ENCODE data around the gene ADGRG1. TPM values are rescaled to one million over a fixed set of nuclear protein-coding genes. Genes with fewer than 3 reads are reported as not detected.

ADGRG1 gene
- total RNA-seq, 1 donor from 2014 or later, result 13.9 TPM

DNA sequence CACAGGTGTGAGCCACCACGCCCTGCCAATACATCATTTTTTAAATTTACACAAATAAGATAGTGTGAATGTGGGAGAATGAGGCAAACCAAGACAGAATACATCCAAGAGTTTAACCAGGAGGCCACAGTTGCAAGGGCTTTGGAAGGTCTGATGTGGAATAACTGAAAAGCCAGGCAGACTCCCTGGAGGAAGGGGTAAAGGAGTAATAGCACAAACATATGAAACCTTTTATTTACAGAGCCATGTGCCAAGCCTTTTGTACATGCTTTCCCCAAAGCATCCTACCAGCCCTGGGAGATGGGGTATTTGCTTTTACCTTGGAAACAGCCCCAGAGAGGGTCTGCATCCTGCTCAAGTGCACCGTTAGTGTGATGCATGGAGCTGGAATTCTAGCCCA lies 44.4 kb downstream of the ADGRG1 start:
- Histone ChIP-seq H3K9me3 (ENCODE audit: insufficient read depth, low read depth, low read length) (no peaks in the 10 kb centered on the region), H2AFZ (ENCODE audit: low read depth, low read length) (no peak overlapping the region), H3K79me2 (ENCODE audit: insufficient read depth, low read length) (no peaks in the 10 kb centered on the region), H3K36me3 (ENCODE audit: insufficient read depth, low read length) (no peaks in the 10 kb centered on the region), H4K20me1 (ENCODE audit: insufficient read depth, low read length) (no peaks in the 10 kb centered on the region), H3K27ac (ENCODE audit: low read depth, low read length) (no peak overlapping the region), H3K9ac (ENCODE audit: low read length) (no peak overlapping the region), H3K27me3 (ENCODE audit: insufficient read depth, low read length) (peaks cover 23% of the 10 kb centered on the region), H3K4me1 (ENCODE audit: insufficient read depth, low read length) (no peaks in the 10 kb centered on the region), H3K4me2 (ENCODE audit: low read length) (no peak overlapping the region), H3K4me3 (ENCODE audit: insufficient read depth, low read depth, low read length) (no peak overlapping the region)
- Mint-ChIP-seq H3K9me3 (ENCODE audit: unreplicated experiment) (no peaks in the 10 kb centered on the region), H3K4me3 (ENCODE audit: unreplicated experiment) (no peak overlapping the region), H3K36me3 (ENCODE audit: low read depth, unreplicated experiment) (no peaks in the 10 kb centered on the region), H3K27ac (ENCODE audit: unreplicated experiment) (no peak overlapping the region), H3K27me3 (ENCODE audit: low read depth, unreplicated experiment) (peaks cover 28% of the 10 kb centered on the region), H3K4me1 (ENCODE audit: low read depth, unreplicated experiment) (peaks cover 9% of the 10 kb centered on the region)
- no peak for TF ChIP-seq EZH2 (IDR thresholded peaks at IDR 0.05; ENCODE audit: insufficient read depth, low read length)
- TF ChIP-seq, protein P1, sequence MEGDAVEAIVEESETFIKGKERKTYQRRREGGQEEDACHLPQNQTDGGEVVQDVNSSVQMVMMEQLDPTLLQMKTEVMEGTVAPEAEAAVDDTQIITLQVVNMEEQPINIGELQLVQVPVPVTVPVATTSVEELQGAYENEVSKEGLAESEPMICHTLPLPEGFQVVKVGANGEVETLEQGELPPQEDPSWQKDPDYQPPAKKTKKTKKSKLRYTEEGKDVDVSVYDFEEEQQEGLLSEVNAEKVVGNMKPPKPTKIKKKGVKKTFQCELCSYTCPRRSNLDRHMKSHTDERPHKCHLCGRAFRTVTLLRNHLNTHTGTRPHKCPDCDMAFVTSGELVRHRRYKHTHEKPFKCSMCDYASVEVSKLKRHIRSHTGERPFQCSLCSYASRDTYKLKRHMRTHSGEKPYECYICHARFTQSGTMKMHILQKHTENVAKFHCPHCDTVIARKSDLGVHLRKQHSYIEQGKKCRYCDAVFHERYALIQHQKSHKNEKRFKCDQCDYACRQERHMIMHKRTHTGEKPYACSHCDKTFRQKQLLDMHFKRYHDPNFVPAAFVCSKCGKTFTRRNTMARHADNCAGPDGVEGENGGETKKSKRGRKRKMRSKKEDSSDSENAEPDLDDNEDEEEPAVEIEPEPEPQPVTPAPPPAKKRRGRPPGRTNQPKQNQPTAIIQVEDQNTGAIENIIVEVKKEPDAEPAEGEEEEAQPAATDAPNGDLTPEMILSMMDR (IDR thresholded peaks at IDR 0.05; ENCODE audit: insufficient read depth, low read depth, low read length), result no peak
- no peak for FAIRE-seq
- no peak for DNase-seq (ENCODE audit: low read depth)

DNA sequence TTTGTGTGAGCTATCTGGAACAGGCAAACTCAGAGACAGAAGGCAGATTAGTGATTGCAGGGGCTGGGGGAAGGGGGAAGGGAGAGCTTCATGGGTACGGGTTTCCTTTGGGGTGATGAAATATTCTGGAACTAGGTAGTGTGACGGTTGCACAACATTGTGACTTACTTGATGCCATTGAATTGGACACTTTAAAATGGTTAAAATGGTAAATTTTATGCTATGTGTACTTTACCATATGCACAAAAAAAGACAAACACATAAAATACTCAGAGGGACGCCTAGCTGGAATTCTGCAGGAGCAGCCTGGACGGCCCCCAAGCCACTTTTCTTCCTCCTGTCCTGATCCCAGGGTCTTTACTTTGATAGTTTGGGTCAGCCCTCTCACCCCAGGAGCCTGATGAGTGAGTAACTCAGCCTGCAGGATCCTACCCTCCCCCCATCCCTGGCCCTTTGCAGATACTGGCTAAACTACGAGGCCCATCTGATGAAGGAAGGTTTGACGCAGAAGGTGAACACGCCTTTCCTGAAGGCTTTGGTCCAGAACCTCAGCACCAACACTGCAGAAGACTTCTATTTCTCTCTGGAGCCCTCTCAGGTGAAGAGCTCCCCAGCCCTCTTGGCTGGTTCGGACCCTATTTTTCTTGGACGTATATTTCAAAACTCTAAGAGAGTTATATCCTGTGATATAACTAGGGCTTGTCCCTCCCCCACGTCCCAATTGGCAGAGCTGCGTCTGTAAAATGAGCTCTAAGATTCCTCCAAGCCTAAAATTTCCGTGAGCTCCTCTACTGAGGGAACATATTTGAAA lies 47.5 kb downstream of the ADGRG1 start:
- no peaks in the 10 kb centered on the region for H4K20me1 ChIP-seq (ENCODE audit: insufficient read depth, low read length)
- no peaks in the 10 kb centered on the region for H3K36me3 ChIP-seq (ENCODE audit: insufficient read depth, low read length)
- H3K27me3 ChIP-seq (ENCODE audit: insufficient read depth, low read length), result peaks cover 25% of the 10 kb centered on the region
- DNase-seq (ENCODE audit: low read depth) (no peak), FAIRE-seq (no peak)
- Mint-ChIP-seq H3K4me3 (ENCODE audit: unreplicated experiment) (no peak overlapping the region), H3K27me3 (ENCODE audit: low read depth, unreplicated experiment) (peaks cover 38% of the 10 kb centered on the region), H3K9me3 (ENCODE audit: unreplicated experiment) (no peaks in the 10 kb centered on the region), H3K36me3 (ENCODE audit: low read depth, unreplicated experiment) (no peaks in the 10 kb centered on the region), H3K27ac (ENCODE audit: unreplicated experiment) (no peak overlapping the region), H3K4me1 (ENCODE audit: low read depth, unreplicated experiment) (peaks cover 9% of the 10 kb centered on the region)
- no peaks in the 10 kb centered on the region for H3K79me2 ChIP-seq (ENCODE audit: insufficient read depth, low read length)
- no peaks in the 10 kb centered on the region for H3K9me3 ChIP-seq (ENCODE audit: insufficient read depth, low read depth, low read length)
- H3K4me2 ChIP-seq (ENCODE audit: low read length), result no peak overlapping the region
- no peak overlapping the region for H3K9ac ChIP-seq (ENCODE audit: low read length)
- no peak overlapping the region for H2AFZ ChIP-seq (ENCODE audit: low read depth, low read length)
- TF ChIP-seq, protein P1 (IDR thresholded peaks at IDR 0.05; ENCODE audit: insufficient read depth, low read depth, low read length), result no peak
- TF ChIP-seq EZH2 (IDR thresholded peaks at IDR 0.05; ENCODE audit: insufficient read depth, low read length), result no peak
- H3K4me1 ChIP-seq (ENCODE audit: insufficient read depth, low read length), result no peaks in the 10 kb centered on the region
- H3K27ac ChIP-seq (ENCODE audit: low read depth, low read length), result no peak overlapping the region
- H3K4me3 ChIP-seq (ENCODE audit: insufficient read depth, low read depth, low read length), result no peak overlapping the region

DNA sequence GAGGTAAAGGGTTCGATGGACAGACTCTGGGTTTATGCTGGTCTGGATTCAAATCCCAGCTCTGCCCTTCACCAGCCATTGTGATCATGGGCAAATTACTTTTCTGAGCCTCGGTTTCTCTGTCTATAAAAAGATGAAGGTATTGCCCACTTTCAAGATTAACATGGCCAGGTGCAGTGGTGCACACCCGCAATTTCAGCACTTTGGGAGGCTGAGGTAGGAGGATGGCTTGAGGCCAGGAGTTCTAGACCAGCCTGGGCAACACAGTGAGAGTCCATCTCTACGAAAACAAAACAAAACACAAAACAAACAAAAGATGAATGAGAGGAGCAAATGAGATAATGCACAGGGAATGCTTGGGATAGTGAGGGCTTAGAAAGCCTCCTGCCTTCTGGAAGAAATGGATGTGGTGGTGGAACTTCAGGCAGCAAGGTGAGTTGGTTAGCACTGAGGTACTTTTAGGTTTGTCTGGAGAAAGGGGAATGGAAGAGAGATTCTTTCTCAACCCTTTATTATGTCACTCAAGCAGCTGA lies 48.2 kb downstream of the ADGRG1 start:
- no peaks in the 10 kb centered on the region for H3K9me3 Mint-ChIP-seq (ENCODE audit: unreplicated experiment)
- Histone ChIP-seq H3K4me2 (ENCODE audit: low read length) (no peak overlapping the region), H3K36me3 (ENCODE audit: insufficient read depth, low read length) (no peaks in the 10 kb centered on the region), H4K20me1 (ENCODE audit: insufficient read depth, low read length) (no peaks in the 10 kb centered on the region), H3K27me3 (ENCODE audit: insufficient read depth, low read length) (peaks cover 25% of the 10 kb centered on the region), H3K4me1 (ENCODE audit: insufficient read depth, low read length) (no peaks in the 10 kb centered on the region), H3K9me3 (ENCODE audit: insufficient read depth, low read depth, low read length) (no peaks in the 10 kb centered on the region), H3K27ac (ENCODE audit: low read depth, low read length) (no peak overlapping the region), H3K79me2 (ENCODE audit: insufficient read depth, low read length) (no peaks in the 10 kb centered on the region), H3K4me3 (ENCODE audit: insufficient read depth, low read depth, low read length) (no peak overlapping the region), H2AFZ (ENCODE audit: low read depth, low read length) (no peak overlapping the region), H3K9ac (ENCODE audit: low read length) (no peak overlapping the region)
- H3K4me1 Mint-ChIP-seq (ENCODE audit: low read depth, unreplicated experiment), result peaks cover 9% of the 10 kb centered on the region
- H3K27me3 Mint-ChIP-seq (ENCODE audit: low read depth, unreplicated experiment), result peaks cover 39% of the 10 kb centered on the region
- DNase-seq (ENCODE audit: low read depth) (no peak), FAIRE-seq (no peak)
- peak overlapping the region; percentile 43 for H3K27ac Mint-ChIP-seq (ENCODE audit: unreplicated experiment)
- TF ChIP-seq EZH2 (IDR thresholded peaks at IDR 0.05; ENCODE audit: insufficient read depth, low read length), result no peak
- TF ChIP-seq, protein P1 (IDR thresholded peaks at IDR 0.05; ENCODE audit: insufficient read depth, low read depth, low read length), result no peak
- H3K4me3 Mint-ChIP-seq (ENCODE audit: unreplicated experiment), result no peak overlapping the region
- H3K36me3 Mint-ChIP-seq (ENCODE audit: low read depth, unreplicated experiment), result no peaks in the 10 kb centered on the region
